Measurements from ENCODE around the gene BABAM2.

GRCh38 chr2:27863146-27863545 lies 27.4 kb upstream of the BABAM2 start:
- TF ChIP-seq CTCF (IDR thresholded peaks at IDR 0.05; ENCODE audit: low read length) (no peak), EZH2 (optimal IDR thresholded peaks at IDR 0.05; ENCODE audit: low read depth, low read length) (no peak), EZH2phosphoT487 (IDR thresholded peaks at IDR 0.05; ENCODE audit: low read length) (no peak)
